BE2C (cell line): ENCODE results near the gene NUMB.

Source experiments
- DNase-seq: peaks from one replicate; pipeline ENCODE4 v3.0.0-alpha.2; 2020
- H3K27me3 ChIP-seq: fragments of 250-450 bp; sonication (Bioruptor Pico); 2 replicates; pipeline ENCODE4 v1.5.1; 2020; ENCODE audit warnings: mild to moderate bottlenecking
- H3K36me3 ChIP-seq: fragments of 250-450 bp; sonication (Bioruptor Pico); 2 replicates; pipeline ENCODE4 v1.5.1; 2020; ENCODE audit warnings: mild to moderate bottlenecking
- H3K4me1 ChIP-seq: fragments of 250-450 bp; sonication (Bioruptor Pico); 2 replicates; pipeline ENCODE4 v1.5.1; 2020
- H3K4me3 ChIP-seq: 2 replicates; pipeline ENCODE4 v1.5.1; 2011; ENCODE audit warnings: low read depth, low read length
- H3K9me3 ChIP-seq: fragments of 250-450 bp; sonication (Bioruptor Pico); 2 replicates; pipeline ENCODE4 v1.5.1; 2020
- TF ChIP-seq, protein P1 (sequence below): IDR thresholded peaks from 2 replicates; pipeline ENCODE4 v1.5.1; 2012; ENCODE audit warnings: mild to moderate bottlenecking, low read depth, low read length

Gene NUMB

DNA sequence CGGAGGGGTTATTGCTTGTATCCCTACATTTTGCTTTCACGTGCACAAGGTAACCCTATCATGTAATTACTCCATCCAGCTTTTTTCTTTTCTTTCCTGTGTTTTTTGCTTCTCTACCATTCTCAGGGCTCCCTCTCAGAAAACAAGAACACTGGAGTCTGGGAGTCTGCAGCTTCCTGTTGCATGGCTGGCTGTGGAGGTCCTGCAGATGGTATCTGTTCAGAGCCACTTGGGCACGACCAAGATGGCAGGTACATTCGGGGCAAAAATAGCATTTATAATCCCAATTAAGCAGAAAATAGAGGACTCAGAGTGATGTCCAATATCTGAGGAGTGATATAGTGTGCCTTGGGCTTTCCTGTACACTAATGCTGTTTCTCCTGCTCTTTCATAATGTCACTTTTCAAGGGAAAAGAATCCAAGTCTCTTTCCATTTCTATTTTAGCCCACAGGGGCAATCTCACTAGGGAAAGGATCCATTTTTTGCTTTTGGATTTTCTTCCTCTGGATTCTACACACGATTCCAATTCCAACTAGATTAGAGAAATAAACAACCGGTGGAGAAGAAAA is 3.2 kb upstream of the NUMB start:
- H3K36me3 ChIP-seq, result no peaks in the 10 kb centered on the region
- H3K4me3 ChIP-seq, result peak overlapping the region; percentile 73
- peaks cover 13% of the 10 kb centered on the region for H3K4me1 ChIP-seq
- DNase-seq, result peak; percentile 59
- H3K27me3 ChIP-seq, result no peaks in the 10 kb centered on the region
- H3K9me3 ChIP-seq, result no peaks in the 10 kb centered on the region
- TF ChIP-seq, protein P1, sequence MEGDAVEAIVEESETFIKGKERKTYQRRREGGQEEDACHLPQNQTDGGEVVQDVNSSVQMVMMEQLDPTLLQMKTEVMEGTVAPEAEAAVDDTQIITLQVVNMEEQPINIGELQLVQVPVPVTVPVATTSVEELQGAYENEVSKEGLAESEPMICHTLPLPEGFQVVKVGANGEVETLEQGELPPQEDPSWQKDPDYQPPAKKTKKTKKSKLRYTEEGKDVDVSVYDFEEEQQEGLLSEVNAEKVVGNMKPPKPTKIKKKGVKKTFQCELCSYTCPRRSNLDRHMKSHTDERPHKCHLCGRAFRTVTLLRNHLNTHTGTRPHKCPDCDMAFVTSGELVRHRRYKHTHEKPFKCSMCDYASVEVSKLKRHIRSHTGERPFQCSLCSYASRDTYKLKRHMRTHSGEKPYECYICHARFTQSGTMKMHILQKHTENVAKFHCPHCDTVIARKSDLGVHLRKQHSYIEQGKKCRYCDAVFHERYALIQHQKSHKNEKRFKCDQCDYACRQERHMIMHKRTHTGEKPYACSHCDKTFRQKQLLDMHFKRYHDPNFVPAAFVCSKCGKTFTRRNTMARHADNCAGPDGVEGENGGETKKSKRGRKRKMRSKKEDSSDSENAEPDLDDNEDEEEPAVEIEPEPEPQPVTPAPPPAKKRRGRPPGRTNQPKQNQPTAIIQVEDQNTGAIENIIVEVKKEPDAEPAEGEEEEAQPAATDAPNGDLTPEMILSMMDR, result no peak

DNA sequence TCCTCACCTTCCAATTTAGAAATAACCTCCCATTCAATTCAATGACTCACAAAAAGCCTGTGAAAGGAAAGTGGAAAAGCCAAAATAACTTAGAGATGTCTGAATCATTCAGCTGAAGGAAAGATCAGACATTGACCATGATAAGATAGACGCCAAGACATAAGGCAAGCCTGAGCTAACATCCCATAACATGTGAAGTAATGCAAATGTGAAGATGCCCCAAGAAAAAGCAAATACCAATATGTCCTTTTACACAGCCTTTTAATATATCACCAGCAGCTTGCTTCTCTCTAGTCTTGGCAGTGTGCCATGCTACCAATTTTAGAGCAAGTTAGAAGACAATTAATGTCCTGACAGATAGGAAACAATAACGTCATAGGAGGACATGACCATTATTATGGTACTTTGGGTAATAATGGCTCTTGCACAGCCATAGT is 2.4 kb upstream of the NUMB start:
- no peaks in the 10 kb centered on the region for H3K36me3 ChIP-seq
- peak; percentile 81 for DNase-seq
- H3K9me3 ChIP-seq, result no peaks in the 10 kb centered on the region
- no peaks in the 10 kb centered on the region for H3K27me3 ChIP-seq
- TF ChIP-seq, protein P1, result no peak
- peak overlapping the region; percentile 73 for H3K4me3 ChIP-seq
- peaks cover 7% of the 10 kb centered on the region for H3K4me1 ChIP-seq

DNA sequence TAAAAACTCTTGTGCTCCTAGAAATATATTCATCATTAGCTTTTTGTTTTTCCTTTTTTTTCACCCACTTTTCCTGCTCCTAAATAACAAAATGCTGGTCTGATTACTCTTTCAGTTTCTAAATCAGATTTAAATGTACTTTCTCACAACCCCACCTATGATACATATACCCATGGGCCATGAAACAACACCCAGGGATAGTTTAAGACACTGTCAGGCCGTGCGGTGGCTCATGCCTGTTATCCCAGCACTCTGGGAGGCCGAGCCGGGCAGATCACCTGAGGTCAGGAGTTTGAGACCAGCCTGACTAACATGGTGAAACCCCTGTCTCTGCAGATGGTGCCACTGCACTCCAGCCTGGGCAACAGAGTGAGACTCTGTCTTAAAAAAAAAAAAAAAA is 1.6 kb upstream of the NUMB start:
- H3K27me3 ChIP-seq, result no peaks in the 10 kb centered on the region
- H3K36me3 ChIP-seq, result no peaks in the 10 kb centered on the region
- no peak overlapping the region for H3K4me3 ChIP-seq
- TF ChIP-seq, protein P1, result no peak
- H3K4me1 ChIP-seq, result peaks cover 10% of the 10 kb centered on the region
- DNase-seq, result no peak
- no peaks in the 10 kb centered on the region for H3K9me3 ChIP-seq

DNA sequence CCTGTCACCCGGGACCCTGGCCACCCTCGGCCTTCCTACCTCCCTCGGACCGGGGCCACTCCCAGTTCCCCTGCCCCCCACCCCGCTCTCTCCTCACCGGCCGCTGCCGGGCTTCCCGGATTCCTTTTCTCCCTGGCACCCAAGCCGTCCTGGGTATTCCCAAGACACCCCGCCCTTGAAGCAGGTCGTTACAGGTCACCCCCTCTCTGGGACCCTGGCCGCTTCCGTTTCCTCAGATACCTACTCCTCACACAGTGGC is 493 bp downstream of the NUMB start:
- Histone ChIP-seq H3K9me3 (no peaks in the 10 kb centered on the region), H3K4me3 (peak overlapping the region; percentile 93), H3K4me1 (peaks cover 9% of the 10 kb centered on the region), H3K36me3 (no peaks in the 10 kb centered on the region), H3K27me3 (no peaks in the 10 kb centered on the region)
- no peak for DNase-seq
- TF ChIP-seq, protein P1, result no peak

DNA sequence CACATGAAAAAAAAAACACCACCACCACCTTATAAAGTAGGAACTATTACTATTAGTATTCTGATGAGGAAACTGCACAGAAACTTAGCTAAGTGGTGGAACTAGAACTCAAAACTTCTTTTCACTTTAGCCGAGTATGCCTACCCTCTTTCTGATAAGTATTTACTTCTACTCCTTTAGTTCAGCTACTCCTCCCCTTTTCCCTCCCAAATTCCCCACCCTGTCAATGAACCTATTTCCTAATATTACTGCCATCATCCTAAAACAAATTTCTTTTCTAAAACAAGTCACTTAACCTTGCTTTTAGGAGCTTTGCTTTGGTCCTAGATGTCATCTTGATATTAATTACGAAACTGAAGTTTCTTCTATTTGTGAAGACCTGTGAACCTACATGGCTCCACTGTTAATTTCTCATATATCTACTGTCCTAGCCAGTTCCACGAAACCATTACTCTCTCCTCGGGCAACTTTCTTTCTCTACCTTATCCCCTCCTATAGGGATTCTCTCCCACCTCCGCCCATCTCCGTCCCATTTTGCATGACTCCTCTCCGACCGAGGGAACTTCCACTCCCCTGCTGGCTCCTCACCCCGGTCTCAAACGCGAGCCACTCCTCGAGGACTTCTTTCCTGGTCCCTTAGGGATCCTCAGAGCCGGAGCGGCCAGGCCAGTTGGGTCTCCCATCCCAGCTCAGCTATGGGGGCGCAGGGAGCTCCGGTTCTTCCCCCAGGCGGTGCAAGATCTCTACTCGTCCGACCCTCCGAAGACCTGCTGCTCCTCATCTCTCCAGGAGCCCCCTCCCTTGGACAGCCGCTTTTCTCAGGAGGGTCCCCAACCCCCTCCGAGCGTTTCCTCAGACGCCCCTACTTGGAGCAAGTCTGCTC is 1.1 kb downstream of the NUMB start:
- TF ChIP-seq, protein P1, result no peak
- Histone ChIP-seq H3K36me3 (no peaks in the 10 kb centered on the region; the same call in 1 of the 2 replicates), H3K4me3 (peak overlapping the region; percentile 93), H3K27me3 (no peaks in the 10 kb centered on the region), H3K9me3 (no peaks in the 10 kb centered on the region), H3K4me1 (peaks cover 9% of the 10 kb centered on the region)
- DNase-seq, result peak; percentile 39

DNA sequence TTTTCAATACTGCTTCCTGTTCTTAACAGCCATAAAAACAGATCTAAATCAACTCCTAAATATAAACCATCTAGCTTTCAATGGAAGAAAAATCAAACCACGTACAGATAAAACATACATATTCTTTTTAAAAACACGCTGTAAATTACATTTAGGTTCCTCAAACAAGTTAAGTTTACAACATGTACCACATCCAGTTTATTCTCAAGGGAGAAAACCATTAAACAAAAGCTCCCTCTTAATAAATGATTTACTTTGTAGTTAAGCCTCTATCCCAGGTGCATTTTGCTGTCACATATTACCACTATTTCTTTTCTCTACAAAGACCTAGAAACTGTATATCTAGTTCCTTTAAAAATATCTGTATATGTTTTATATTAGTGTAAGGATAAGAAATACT is 3.1 kb downstream of the NUMB start:
- TF ChIP-seq, protein P1, result no peak
- no peaks in the 10 kb centered on the region for H3K27me3 ChIP-seq
- no peaks in the 10 kb centered on the region; the same call in 1 of the 2 replicates for H3K36me3 ChIP-seq
- H3K9me3 ChIP-seq, result no peaks in the 10 kb centered on the region
- peaks cover 5% of the 10 kb centered on the region for H3K4me1 ChIP-seq
- peak overlapping the region; percentile 1; the same call in 1 of the 2 replicates for H3K4me3 ChIP-seq
- no peak for DNase-seq
